Stomach (tissue), 4 donors: ENCODE data around the gene KIAA0930.
A peak's percentile ranks its signal among the peaks of the same experiment; 100 is the strongest.

Source experiments
- POLR2A ChIP-seq, 4 donors: fragments of 450-650 bp; IDR thresholded peaks; one replicate each; pipeline ENCODE4 v1.6.1; 2016; ENCODE audit warnings: antibody characterized with exemption in 4 of 4, control low read depth in 2 of 4, mild to moderate bottlenecking in 1 of 4, moderate library complexity in 1 of 4
- POLR2AphosphoS5 ChIP-seq, 3 donors: sonication (generic); formaldehyde crosslinking; IDR thresholded peaks; one replicate each; pipeline ENCODE4 v1.6.1; 2016; ENCODE audit warnings: antibody characterized with exemption in 3 of 3
- TF ChIP-seq, protein P1 (sequence below), 7 experiments: fragments of 450-650 bp in 4 of 7; fragments of 200-600 bp in 3 of 7; sonication (generic) in 3 of 7; IDR thresholded peaks; one replicate each; pipeline ENCODE4 v1.5.1; 2016 to 2019; ENCODE audit warnings: antibody characterized with exemption in 7 of 7, control low read depth in 2 of 7, mild to moderate bottlenecking in 1 of 7

DNA sequence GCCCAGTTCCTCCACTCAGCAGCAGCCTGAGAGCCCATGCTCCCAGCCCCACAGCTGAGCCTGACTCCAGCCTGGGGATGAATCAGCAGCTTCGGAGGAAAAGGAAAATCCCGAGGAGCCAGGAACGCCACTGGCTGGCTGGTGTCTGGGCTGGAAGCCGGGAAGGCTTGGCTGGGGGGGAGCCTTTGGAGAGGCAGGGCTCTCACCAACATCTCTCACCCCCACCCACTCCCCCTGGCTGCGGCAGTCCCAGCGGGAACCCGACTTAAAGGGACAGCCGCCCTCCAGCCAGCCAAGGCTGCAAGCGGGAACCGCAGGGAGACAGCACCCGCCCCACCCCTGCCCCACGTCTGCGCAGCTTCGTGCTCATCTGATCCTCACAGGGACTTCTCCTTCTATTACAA lies 28.4 kb downstream of the KIAA0930 start:
- TF ChIP-seq, protein P1, sequence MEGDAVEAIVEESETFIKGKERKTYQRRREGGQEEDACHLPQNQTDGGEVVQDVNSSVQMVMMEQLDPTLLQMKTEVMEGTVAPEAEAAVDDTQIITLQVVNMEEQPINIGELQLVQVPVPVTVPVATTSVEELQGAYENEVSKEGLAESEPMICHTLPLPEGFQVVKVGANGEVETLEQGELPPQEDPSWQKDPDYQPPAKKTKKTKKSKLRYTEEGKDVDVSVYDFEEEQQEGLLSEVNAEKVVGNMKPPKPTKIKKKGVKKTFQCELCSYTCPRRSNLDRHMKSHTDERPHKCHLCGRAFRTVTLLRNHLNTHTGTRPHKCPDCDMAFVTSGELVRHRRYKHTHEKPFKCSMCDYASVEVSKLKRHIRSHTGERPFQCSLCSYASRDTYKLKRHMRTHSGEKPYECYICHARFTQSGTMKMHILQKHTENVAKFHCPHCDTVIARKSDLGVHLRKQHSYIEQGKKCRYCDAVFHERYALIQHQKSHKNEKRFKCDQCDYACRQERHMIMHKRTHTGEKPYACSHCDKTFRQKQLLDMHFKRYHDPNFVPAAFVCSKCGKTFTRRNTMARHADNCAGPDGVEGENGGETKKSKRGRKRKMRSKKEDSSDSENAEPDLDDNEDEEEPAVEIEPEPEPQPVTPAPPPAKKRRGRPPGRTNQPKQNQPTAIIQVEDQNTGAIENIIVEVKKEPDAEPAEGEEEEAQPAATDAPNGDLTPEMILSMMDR (IDR thresholded peaks at IDR 0.05) = peak in 1 of 7 experiments; percentile 19
- peak in 1 of 3 donors; percentile 37 for TF ChIP-seq POLR2AphosphoS5 (IDR thresholded peaks at IDR 0.05)
- TF ChIP-seq POLR2A (IDR thresholded peaks at IDR 0.05) = no peak
